ENCODE measurements around the gene BARX2. TPM values are rescaled to one million over a fixed set of nuclear protein-coding genes. Genes with fewer than 3 reads are reported as not detected.

The BARX2 gene
- total and polyA plus RNA-seq, 2 of the 4 experiments (the other 2 are of a cell fraction): not detected

DNA sequence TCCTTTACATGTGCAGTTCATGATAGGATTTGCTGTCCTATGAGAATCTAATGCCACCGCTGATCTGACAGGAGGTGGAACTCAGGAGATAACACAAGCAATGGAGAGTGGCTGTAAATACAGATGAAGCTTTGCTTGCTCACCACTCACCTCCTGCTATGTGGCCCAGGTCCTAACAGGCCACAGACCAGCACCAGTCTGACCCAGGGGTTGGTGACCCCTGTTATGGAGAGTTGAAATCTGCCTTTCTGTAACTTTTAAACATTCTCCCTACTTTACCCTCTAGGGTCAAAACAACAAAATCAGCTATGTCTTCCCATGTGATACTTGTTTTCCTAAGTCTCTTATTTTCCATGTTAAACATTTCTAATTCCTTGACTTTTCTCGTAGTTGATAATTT, 48.7 kb upstream of the BARX2 start:
- CTCF ChIA-PET: no interaction called here
- dilution Hi-C loops (cut with HindIII; ENCODE audit: low sequenced_read_pairs, unreplicated experiment) (no loop called here), intact Hi-C loops (cut with micrococcal nuclease) (no loop called here)

More for the DNA sequence above, 48.7 kb upstream of the BARX2 start:
- no peak overlapping the region for H3K4ac ChIP-seq (ENCODE audit: low read depth, low read length)
- no peak overlapping the region for H3K4me2 ChIP-seq (ENCODE audit: low read depth, low read length)
- no peak overlapping the region for H3K23ac ChIP-seq (ENCODE audit: low read depth, low read length)
- no peak overlapping the region for H3K18ac ChIP-seq (ENCODE audit: low read depth, low read length)
- no peaks in the 10 kb centered on the region; the same call in 1 of the 2 replicates for H3K27me3 ChIP-seq (ENCODE audit: control insufficient read depth, insufficient read depth, low read length)
- no peak overlapping the region for H2BK20ac ChIP-seq (ENCODE audit: low read depth, low read length)
- no peaks in the 10 kb centered on the region for H4K20me1 ChIP-seq (ENCODE audit: insufficient read depth, low read length)
- no peak for DNase-seq
- H3K36me3 ChIP-seq (ENCODE audit: control insufficient read depth, insufficient read depth, low read length): no peaks in the 10 kb centered on the region
- H2BK5ac ChIP-seq (ENCODE audit: low read depth, low read length, poor library complexity, severe bottlenecking): no peak overlapping the region
- no peak overlapping the region for H2BK15ac ChIP-seq (ENCODE audit: low read depth, low read length)
- no peak overlapping the region for H4K8ac ChIP-seq (ENCODE audit: low read depth in 2 of 2, low read length in 2 of 2)
- no peak overlapping the region for H2AK5ac ChIP-seq (ENCODE audit: low read depth, low read length)
- no peak overlapping the region for H3K4me3 ChIP-seq (ENCODE audit: insufficient read depth, low read depth, low read length)
- no peak overlapping the region for H2AK9ac ChIP-seq (replicated peaks; ENCODE audit: low read depth, low read length, poor library complexity)
- TF ChIP-seq BHLHE40 (IDR thresholded peaks at IDR 0.05; ENCODE audit: low read depth, low read length) (no peak), SMC3 (IDR thresholded peaks at IDR 0.05; ENCODE audit: low read depth, low read length) (no peak), MXI1 (IDR thresholded peaks at IDR 0.05; ENCODE audit: borderline replicate concordance, low read depth, low read length) (no peak), MAZ (IDR thresholded peaks at IDR 0.05; ENCODE audit: borderline replicate concordance, low read depth, low read length) (no peak), NFE2L2 (IDR thresholded peaks at IDR 0.05; ENCODE audit: low read depth, low read length) (no peak), CEBPB (IDR thresholded peaks at IDR 0.05; ENCODE audit: low read depth, low read length) (no peak), CTCF (conservative IDR thresholded peaks at IDR 0.05; ENCODE audit: low read depth, low read length) (no peak), FOS (IDR thresholded peaks at IDR 0.05; ENCODE audit: low read depth, low read length) (no peak), MAFK (IDR thresholded peaks at IDR 0.05; ENCODE audit: low read depth, low read length) (no peak), POLR2A (IDR thresholded peaks at IDR 0.05; ENCODE audit: low read depth, low read length) (no peak), RAD21 (IDR thresholded peaks at IDR 0.05; ENCODE audit: low read length) (no peak)
- TF ChIP-seq, protein P1, sequence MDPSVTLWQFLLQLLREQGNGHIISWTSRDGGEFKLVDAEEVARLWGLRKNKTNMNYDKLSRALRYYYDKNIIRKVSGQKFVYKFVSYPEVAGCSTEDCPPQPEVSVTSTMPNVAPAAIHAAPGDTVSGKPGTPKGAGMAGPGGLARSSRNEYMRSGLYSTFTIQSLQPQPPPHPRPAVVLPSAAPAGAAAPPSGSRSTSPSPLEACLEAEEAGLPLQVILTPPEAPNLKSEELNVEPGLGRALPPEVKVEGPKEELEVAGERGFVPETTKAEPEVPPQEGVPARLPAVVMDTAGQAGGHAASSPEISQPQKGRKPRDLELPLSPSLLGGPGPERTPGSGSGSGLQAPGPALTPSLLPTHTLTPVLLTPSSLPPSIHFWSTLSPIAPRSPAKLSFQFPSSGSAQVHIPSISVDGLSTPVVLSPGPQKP (IDR thresholded peaks at IDR 0.05; ENCODE audit: borderline replicate concordance, low read depth, low read length): no peak
- POLR2A ChIA-PET (ENCODE audit: unreplicated experiment): interaction anchor here (0.5 kb wide), 1 partner anchor 171 kb away, joined by 5 read pairs; no protein-coding TSS in a partner anchor
- BruUV-seq (replicated peaks): no TSS peak
- H3K4me1 ChIP-seq (ENCODE audit: control insufficient read depth, insufficient read depth, low read length): 0 out of 2 replicates have a peak, but pooled peaks cover 2% of the 10 kb centered on the region
- in situ Hi-C loops (cut with MboI; ENCODE audit: low sequenced_read_pairs): no loop called here
- no peak overlapping the region for H3K56ac ChIP-seq (ENCODE audit: extremely low read depth, insufficient read depth, low read length)
- H3K9me1 ChIP-seq (ENCODE audit: insufficient read depth, low read length): no peaks in the 10 kb centered on the region
- no peaks in the 10 kb centered on the region for H3K79me1 ChIP-seq (ENCODE audit: low read depth in 1 of 2, low read length in 2 of 2)
- no peak overlapping the region for H3K14ac ChIP-seq (replicated peaks; ENCODE audit: low read depth, low read length)
- no peaks in the 10 kb centered on the region for H3K9me3 ChIP-seq (ENCODE audit: control insufficient read depth, insufficient read depth, low read length)
- no peak overlapping the region for H3K9ac ChIP-seq (ENCODE audit: low read depth, low read length)
- H4K5ac ChIP-seq (ENCODE audit: low read depth, low read length): no peak overlapping the region
- no peak overlapping the region for H2BK120ac ChIP-seq (ENCODE audit: low read depth, low read length)
- WGBS, 2 experiments (ENCODE audit: extremely low coverage in 2 of 2, insufficient read length in 1 of 2): no CpG with 5 or more reads among the region's 2 CpGs
- H2AFZ ChIP-seq (replicated peaks; ENCODE audit: low read length, poor library complexity): no peak overlapping the region
- no peak for ATAC-seq (ENCODE audit: low read depth)
- H3K27ac ChIP-seq (ENCODE audit: insufficient read depth, low read length): no peak overlapping the region
- H4K91ac ChIP-seq (ENCODE audit: insufficient read depth, low read depth, low read length): no peak overlapping the region

All from IMR-90 (cell line).